HTERT RPE-1 (cell line): ENCODE data around the gene LRRIQ3.
"Not testable (repeated sequence)": the region's sequence is repeated elsewhere in the genome, so short reads cannot be mapped to it uniquely, and the experiment has no call there.

Experiments
- in situ Hi-C: fragments of 300-500 bp; cut with MboI; formaldehyde crosslinking; loops from 4 replicates; pipeline ENCODE4 v1.14.3; 2020; ENCODE audit warnings: low sequenced_read_pairs

The LRRIQ3 gene

DNA sequence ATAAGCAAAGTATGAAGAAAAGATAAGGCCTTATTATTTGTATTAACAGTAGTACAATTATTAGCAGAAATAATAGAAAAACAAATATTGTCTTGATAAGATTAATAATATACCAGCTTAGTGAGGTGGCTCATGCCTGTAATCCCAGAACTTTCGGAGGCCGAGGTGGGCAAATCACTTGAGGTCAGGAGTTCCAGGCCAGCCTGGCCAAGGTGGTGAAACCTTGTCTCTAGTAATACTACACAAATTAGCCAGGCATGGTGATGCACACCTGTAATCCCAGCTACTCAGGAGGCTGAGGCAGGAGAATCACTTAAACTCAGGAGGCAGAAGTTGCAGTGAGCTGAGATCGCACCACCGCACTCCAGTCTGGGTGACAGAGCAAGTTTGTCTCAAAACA lies 80.6 kb downstream of the LRRIQ3 start:
- in situ Hi-C loops, result not testable (repeated sequence)

- in situ Hi-C loops, result no loop called here
These were observed 84.6 kb downstream of the LRRIQ3 start for GRCh38 chr1:74113333-74113732.

GRCh38 chr1:74107394-74107793 lies 90.6 kb downstream of the LRRIQ3 start:
- in situ Hi-C loops, result no loop called here

DNA sequence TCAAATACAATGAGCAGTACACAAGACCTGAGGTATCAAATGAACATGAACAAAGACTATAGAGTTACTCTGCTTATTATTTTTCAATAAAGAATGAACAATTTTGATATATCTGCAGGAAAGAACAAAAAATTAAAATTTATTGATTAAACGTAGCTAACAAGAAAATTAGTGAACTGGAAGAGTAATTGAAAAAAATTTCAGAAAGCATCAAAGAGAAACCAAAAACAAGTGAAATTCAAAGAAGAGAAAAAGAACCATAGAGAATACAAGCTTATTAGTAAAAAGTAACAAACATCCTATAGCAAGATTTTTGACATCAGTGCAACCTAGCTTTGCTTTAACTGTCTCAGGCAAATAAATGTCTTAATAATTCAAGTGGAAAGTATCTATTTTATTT lies 106.6 kb downstream of the LRRIQ3 start:
- in situ Hi-C loops, result no loop called here

DNA sequence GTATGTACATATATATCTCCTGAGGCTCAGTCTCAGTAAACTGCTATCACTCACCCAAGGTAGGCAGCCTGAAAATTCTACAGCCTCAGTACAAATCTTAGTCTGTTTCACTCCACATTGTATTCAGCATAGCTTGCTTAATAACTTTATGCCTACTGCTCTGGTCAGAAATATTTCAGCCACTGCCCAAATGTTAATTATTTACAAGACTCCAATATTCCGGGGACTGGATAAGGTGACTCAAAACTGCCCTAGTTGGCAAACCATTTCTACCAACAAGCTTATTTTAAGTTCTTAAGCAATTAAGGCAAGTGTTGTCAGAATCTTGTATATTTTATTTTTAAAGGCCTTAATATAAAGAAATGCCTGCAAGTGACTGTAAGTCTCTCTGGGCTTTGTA lies 114.8 kb downstream of the LRRIQ3 start:
- in situ Hi-C loops, result no loop called here

DNA sequence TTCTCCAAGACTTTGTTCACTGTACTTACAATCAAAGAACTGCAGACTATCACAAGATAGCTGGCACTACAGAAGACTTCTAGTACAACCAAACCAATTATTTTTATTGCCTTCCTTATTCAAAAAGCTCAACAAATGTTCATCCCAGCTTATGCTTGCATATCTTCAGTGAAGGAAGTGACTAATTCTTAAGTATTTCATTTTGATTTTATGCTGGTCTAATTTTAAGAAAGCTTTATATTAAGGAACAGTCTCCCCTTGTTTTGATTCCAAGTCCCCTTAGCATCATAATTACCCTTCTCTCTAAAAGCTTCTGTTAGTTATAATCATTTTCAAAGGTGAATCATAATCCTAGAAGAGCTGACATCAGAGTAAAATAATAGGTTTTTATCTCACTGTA lies 132.9 kb downstream of the LRRIQ3 start:
- in situ Hi-C loops, result no loop called here

- in situ Hi-C loops, result no loop called here
These were observed 140.3 kb downstream of the LRRIQ3 start for GRCh38 chr1:74057719-74058118.

DNA sequence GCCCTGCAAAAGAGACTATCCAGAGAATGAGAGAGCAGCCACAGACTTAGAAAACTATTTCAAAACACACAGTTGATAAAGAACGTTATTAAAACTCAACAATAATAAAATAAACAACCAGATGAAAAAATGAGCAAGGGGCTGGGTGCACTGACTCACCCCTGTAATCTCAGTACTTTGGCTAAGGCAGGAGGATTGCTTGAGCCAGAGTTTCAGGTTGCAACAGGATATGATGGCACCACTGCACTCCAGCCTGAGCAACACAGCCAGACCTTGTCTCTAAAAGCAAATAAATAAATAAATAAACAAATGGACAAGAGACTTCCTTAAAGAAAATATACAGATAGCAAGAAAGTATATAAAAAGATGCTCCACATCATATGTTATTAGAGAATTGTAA lies 144.6 kb downstream of the LRRIQ3 start:
- in situ Hi-C loops, result no loop called here

- in situ Hi-C loops, result no loop called here
These were observed 147.6 kb downstream of the LRRIQ3 start for GRCh38 chr1:74050386-74050785.

GRCh38 chr1:74038042-74038441 lies 159.9 kb downstream of the LRRIQ3 start:
- in situ Hi-C loops, result no loop called here

DNA sequence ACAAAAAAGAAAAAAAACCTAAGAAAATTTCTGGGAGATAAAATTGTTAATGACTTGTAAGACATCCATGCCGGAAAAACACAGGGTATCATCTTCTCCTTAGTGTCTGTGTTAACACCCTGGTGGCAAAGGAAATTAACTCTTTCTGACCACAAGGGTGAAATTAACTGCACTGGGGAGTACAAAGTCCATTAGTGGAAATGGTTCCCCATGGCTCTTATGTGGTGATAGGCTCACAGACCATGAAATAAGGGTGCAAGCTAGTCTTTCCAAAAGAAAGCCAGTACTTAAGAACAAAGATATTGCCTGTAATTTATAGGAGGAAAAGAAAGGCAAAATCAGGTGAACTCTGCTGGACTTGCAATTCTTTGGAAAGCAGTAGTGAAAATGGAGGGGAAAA lies 185.4 kb downstream of the LRRIQ3 start:
- in situ Hi-C loops, result no loop called here

GRCh38 chr1:74011736-74012135 lies 186.2 kb downstream of the LRRIQ3 start:
- in situ Hi-C loops, result no loop called here

DNA sequence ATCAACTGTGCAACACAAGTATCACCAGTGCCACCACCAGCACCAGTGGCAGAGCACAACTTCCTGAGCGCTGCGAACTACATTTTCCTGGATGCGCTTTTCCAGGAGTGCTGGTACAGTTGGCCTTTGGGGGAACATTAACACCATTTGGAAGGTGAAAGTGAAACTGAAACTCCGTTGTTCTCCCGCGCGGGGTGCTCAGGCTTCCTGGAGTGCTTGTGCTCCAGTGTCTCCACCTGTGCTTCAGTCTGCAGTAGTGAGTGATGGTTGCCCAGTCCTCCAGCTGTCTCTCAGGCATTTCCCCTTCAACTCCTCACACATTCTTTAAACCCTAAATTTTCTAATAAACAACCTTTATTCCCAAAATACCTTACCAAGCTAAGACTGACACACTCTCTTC lies 187.8 kb downstream of the LRRIQ3 start:
- in situ Hi-C loops, result no loop called here

GRCh38 chr1:74005533-74005932 lies 192.4 kb downstream of the LRRIQ3 start:
- in situ Hi-C loops, result no loop called here

DNA sequence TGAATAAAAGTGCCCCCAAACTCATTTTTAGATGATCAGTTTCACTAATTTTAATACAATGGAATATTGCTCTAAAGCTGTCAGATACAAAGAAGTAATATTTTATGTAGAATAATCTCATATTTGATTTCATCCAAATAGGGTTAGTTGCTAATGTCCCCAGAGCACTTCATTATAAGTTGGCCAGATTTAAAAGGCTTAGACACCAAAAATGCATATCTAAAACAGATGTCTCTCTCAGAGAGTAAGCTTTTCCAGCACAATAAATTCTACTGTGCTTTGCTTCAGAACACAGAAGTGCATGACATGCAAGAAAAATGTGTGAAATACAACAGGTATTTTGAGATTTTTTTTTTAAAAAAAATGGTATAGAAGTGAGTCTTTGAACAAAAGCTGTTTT lies 194.2 kb downstream of the LRRIQ3 start:
- in situ Hi-C loops, result no loop called here

DNA sequence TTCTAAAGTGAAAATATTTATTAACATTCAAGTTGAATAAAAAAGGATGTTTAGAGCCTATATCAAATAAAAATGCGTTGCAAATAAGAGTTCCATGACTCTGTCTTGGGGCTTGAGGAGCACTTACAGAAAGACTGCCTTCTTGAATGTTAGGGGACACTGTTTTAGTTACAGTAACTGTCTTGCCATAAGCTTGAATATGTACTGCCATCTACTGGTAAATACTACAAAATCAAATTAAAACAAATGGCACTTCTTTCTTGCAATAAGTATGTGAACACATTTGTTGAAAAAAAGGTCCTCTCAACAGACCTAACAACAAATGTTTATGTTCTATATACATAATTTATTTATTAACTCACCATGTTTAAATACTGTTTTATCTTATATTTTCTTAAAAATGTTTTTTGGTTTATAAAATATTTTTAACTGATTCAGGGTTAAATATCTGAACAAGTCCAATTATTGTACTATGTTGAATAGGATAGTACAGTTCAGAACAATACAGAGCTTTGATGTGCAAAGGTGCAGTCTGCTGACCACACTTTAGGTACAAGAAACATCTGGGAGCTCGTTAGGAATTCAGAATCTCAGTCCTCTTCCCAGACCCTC lies 199.5 kb downstream of the LRRIQ3 start:
- in situ Hi-C loops, result no loop called here

GRCh38 chr1:73980324-73981040 lies 217.5 kb downstream of the LRRIQ3 start:
- in situ Hi-C loops, result no loop called here

GRCh38 chr1:73979684-73980083 lies 218.3 kb downstream of the LRRIQ3 start:
- in situ Hi-C loops, result no loop called here

GRCh38 chr1:73978964-73979363 lies 219.0 kb downstream of the LRRIQ3 start:
- in situ Hi-C loops, result no loop called here
